HEK293 (cell line): Measurements from ENCODE around the gene STK10.

Experiments used
- HOXC10 ChIP-seq: sonication (generic); formaldehyde crosslinking; IDR thresholded peaks from 2 replicates; pipeline ENCODE4 v1.8.1; 2023; ENCODE audit warnings: mild to moderate bottlenecking, missing genetic modification reagents
- REST ChIP-seq: fragments of 450-650 bp; formaldehyde crosslinking; IDR thresholded peaks from 2 replicates; pipeline ENCODE4 v1.5.1; 2016; ENCODE audit warnings: missing biosample characterization, missing genetic modification characterization
- ZBTB11 ChIP-seq: fragments of 450-650 bp; formaldehyde crosslinking; conservative IDR thresholded peaks from 2 replicates; pipeline ENCODE4 v1.5.1; 2016; ENCODE audit warnings: low read depth, missing biosample characterization, missing genetic modification characterization
- ZBTB8A ChIP-seq: fragments of 450-650 bp; formaldehyde crosslinking; IDR thresholded peaks from 2 replicates; pipeline ENCODE4 v1.5.1; 2016; ENCODE audit warnings: missing biosample characterization, missing genetic modification characterization
- ZNF175 ChIP-seq: fragments of 450-650 bp; formaldehyde crosslinking; IDR thresholded peaks from 2 replicates; pipeline ENCODE4 v1.5.1; 2016; ENCODE audit warnings: missing biosample characterization, missing genetic modification characterization
- ZNF324 ChIP-seq: fragments of 450-650 bp; formaldehyde crosslinking; IDR thresholded peaks from 2 replicates; pipeline ENCODE4 v1.5.1; 2016; ENCODE audit warnings: missing biosample characterization, missing genetic modification characterization
- ZNF610 ChIP-seq: fragments of 450-650 bp; formaldehyde crosslinking; IDR thresholded peaks from 2 replicates; pipeline ENCODE4 v1.5.1; 2016; ENCODE audit warnings: missing biosample characterization, missing genetic modification characterization, borderline replicate concordance
- ZNF624 ChIP-seq: fragments of 450-650 bp; formaldehyde crosslinking; IDR thresholded peaks from 2 replicates; pipeline ENCODE4 v1.5.1; 2017; ENCODE audit warnings: missing biosample characterization, missing genetic modification characterization
- ZNF707 ChIP-seq: fragments of 450-650 bp; formaldehyde crosslinking; IDR thresholded peaks from 2 replicates; pipeline ENCODE4 v1.5.1; 2016; ENCODE audit warnings: missing biosample characterization, missing genetic modification characterization
- TF ChIP-seq, protein P1 (sequence below): fragments of 450-650 bp; formaldehyde crosslinking; IDR thresholded peaks from 2 replicates; pipeline ENCODE4 v1.5.1; 2016; ENCODE audit warnings: missing biosample characterization, missing genetic modification characterization
- TF ChIP-seq, protein P2 (sequence below): fragments of 450-650 bp; formaldehyde crosslinking; IDR thresholded peaks from 2 replicates; pipeline ENCODE4 v1.5.1; 2016; ENCODE audit warnings: missing biosample characterization, missing genetic modification characterization

- no peak for TF ChIP-seq ZNF624
- no peak for TF ChIP-seq REST (tag by site-specific recombination)
- TF ChIP-seq, protein P1, sequence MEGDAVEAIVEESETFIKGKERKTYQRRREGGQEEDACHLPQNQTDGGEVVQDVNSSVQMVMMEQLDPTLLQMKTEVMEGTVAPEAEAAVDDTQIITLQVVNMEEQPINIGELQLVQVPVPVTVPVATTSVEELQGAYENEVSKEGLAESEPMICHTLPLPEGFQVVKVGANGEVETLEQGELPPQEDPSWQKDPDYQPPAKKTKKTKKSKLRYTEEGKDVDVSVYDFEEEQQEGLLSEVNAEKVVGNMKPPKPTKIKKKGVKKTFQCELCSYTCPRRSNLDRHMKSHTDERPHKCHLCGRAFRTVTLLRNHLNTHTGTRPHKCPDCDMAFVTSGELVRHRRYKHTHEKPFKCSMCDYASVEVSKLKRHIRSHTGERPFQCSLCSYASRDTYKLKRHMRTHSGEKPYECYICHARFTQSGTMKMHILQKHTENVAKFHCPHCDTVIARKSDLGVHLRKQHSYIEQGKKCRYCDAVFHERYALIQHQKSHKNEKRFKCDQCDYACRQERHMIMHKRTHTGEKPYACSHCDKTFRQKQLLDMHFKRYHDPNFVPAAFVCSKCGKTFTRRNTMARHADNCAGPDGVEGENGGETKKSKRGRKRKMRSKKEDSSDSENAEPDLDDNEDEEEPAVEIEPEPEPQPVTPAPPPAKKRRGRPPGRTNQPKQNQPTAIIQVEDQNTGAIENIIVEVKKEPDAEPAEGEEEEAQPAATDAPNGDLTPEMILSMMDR (tag by site-specific recombination): no peak
- no peak for TF ChIP-seq ZBTB11 (tag by site-specific recombination)
- TF ChIP-seq ZNF324 (tag by site-specific recombination): no peak
- no peak for TF ChIP-seq ZNF707 (tag by site-specific recombination)
- TF ChIP-seq ZNF610 (tag by site-specific recombination): no peak
- no peak for TF ChIP-seq ZBTB8A (tag by site-specific recombination)
- no peak for TF ChIP-seq ZNF175 (tag by site-specific recombination)
- TF ChIP-seq, protein P2, sequence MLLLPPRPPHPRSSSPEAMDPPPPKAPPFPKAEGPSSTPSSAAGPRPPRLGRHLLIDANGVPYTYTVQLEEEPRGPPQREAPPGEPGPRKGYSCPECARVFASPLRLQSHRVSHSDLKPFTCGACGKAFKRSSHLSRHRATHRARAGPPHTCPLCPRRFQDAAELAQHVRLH (tag by site-specific recombination): no peak
- no peak for TF ChIP-seq HOXC10
These were observed 102.3 kb downstream of the STK10 start for GRCh38 chr5:172085738-172086137.
